SU-DHL-6 (cell line): Measurements from ENCODE around the gene HADH.

Experiments used
- CTCF ChIP-seq: fragments of 200-600 bp; sonication (generic); IDR thresholded peaks from one replicate; pipeline ENCODE4 v1.5.1; 2017; ENCODE audit warnings: antibody characterized with exemption, mild to moderate bottlenecking, low read length, moderate library complexity; ENCODE audit not compliant: insufficient read depth, poor library complexity, severe bottlenecking
- EZH2phosphoT487 ChIP-seq: fragments of 200-600 bp; sonication (generic), shearing (Covaris generic); conservative IDR thresholded peaks from 2 replicates; pipeline ENCODE4 v1.6.1; 2018; ENCODE audit warnings: mild to moderate bottlenecking, antibody characterized with exemption, low read length, moderate library complexity, mixed read lengths

- TF ChIP-seq CTCF (no peak), EZH2phosphoT487 (no peak)
These were observed 43.9 kb upstream of the HADH start for GRCh38 chr4:107945809-107946208.
